ENCODE measurements around the gene KIF4B.

KIF4B gene

GRCh38 chr5:155040984-155041653 lies 27.6 kb downstream of the KIF4B start:
- H3K27ac ChIP-seq (ENCODE audit: low read depth, low read length): no peak overlapping the region
- no peak overlapping the region for H3K4me2 ChIP-seq (ENCODE audit: low read length)
- no peak for TF ChIP-seq EZH2phosphoT487 (IDR thresholded peaks at IDR 0.05; ENCODE audit: borderline replicate concordance, low read length)
- TF ChIP-seq, protein P1, sequence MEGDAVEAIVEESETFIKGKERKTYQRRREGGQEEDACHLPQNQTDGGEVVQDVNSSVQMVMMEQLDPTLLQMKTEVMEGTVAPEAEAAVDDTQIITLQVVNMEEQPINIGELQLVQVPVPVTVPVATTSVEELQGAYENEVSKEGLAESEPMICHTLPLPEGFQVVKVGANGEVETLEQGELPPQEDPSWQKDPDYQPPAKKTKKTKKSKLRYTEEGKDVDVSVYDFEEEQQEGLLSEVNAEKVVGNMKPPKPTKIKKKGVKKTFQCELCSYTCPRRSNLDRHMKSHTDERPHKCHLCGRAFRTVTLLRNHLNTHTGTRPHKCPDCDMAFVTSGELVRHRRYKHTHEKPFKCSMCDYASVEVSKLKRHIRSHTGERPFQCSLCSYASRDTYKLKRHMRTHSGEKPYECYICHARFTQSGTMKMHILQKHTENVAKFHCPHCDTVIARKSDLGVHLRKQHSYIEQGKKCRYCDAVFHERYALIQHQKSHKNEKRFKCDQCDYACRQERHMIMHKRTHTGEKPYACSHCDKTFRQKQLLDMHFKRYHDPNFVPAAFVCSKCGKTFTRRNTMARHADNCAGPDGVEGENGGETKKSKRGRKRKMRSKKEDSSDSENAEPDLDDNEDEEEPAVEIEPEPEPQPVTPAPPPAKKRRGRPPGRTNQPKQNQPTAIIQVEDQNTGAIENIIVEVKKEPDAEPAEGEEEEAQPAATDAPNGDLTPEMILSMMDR (IDR thresholded peaks at IDR 0.05; ENCODE audit: low read depth, low read length, poor library complexity, severe bottlenecking): no peak
- no peaks in the 10 kb centered on the region for H3K79me2 ChIP-seq (ENCODE audit: control insufficient read depth, low read length)
- H3K36me3 ChIP-seq (ENCODE audit: control insufficient read depth, low read length): no peaks in the 10 kb centered on the region
- no peak overlapping the region for H3K4me3 ChIP-seq (ENCODE audit: low read length)
- no peaks in the 10 kb centered on the region for H3F3A ChIP-seq (ENCODE audit: control insufficient read depth, insufficient read depth)
- peaks cover 10% of the 10 kb centered on the region for H3K27me3 ChIP-seq (ENCODE audit: control insufficient read depth, low read length)
- no peaks in the 10 kb centered on the region for H3K4me1 ChIP-seq (ENCODE audit: control insufficient read depth, low read length)
- no peaks in the 10 kb centered on the region for H3K9me3 ChIP-seq (ENCODE audit: control insufficient read depth, insufficient read depth, low read length)
- no peaks in the 10 kb centered on the region for H4K20me1 ChIP-seq (ENCODE audit: control insufficient read depth, insufficient read depth, low read depth, low read length)
- H3K9me2 ChIP-seq (replicated peaks; ENCODE audit: control insufficient read depth, low read length): no peaks in the 10 kb centered on the region

- Histone ChIP-seq H3F3A (ENCODE audit: control insufficient read depth, insufficient read depth) (no peaks in the 10 kb centered on the region), H3K4me1 (ENCODE audit: control insufficient read depth, low read length) (no peaks in the 10 kb centered on the region), H3K9me2 (replicated peaks; ENCODE audit: control insufficient read depth, low read length) (no peaks in the 10 kb centered on the region), H3K27me3 (ENCODE audit: control insufficient read depth, low read length) (peaks cover 13% of the 10 kb centered on the region), H3K27ac (ENCODE audit: low read depth, low read length) (no peak overlapping the region), H3K4me3 (ENCODE audit: low read length) (no peak overlapping the region), H4K20me1 (ENCODE audit: control insufficient read depth, insufficient read depth, low read depth, low read length) (no peaks in the 10 kb centered on the region), H3K4me2 (ENCODE audit: low read length) (no peak overlapping the region), H3K79me2 (ENCODE audit: control insufficient read depth, low read length) (no peaks in the 10 kb centered on the region), H3K9me3 (ENCODE audit: control insufficient read depth, insufficient read depth, low read length) (no peaks in the 10 kb centered on the region), H3K36me3 (ENCODE audit: control insufficient read depth, low read length) (no peaks in the 10 kb centered on the region)
- TF ChIP-seq EZH2phosphoT487 (IDR thresholded peaks at IDR 0.05; ENCODE audit: borderline replicate concordance, low read length): no peak
- TF ChIP-seq, protein P1 (IDR thresholded peaks at IDR 0.05; ENCODE audit: low read depth, low read length, poor library complexity, severe bottlenecking): no peak
Measured at GRCh38 chr5:155044591-155044990, 31.0 kb downstream of the KIF4B start.

DNA sequence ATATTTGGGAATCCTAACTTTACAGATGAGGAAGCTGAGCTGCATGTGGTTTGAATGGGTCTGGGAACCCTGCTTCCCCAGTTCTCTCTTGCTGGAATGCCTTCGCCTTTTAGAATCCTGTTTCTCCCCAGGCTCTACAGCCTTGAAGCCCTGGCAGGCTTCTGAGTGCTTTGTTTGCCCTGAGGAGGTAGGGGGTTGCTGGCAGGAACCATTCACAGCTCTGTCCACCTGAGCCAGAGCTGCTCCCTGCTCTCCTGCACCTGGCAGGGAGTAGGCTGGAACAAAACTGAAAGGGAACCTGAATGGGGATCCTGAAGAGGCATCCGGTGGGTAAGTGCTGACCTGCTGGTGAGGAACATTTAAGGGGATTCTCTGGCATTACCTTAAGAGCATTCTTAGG lies 33.0 kb downstream of the KIF4B start:
- no peaks in the 10 kb centered on the region for H3K9me3 ChIP-seq (ENCODE audit: control insufficient read depth, insufficient read depth, low read length)
- H3K79me2 ChIP-seq (ENCODE audit: control insufficient read depth, low read length): no peaks in the 10 kb centered on the region
- no peaks in the 10 kb centered on the region for H3K36me3 ChIP-seq (ENCODE audit: control insufficient read depth, low read length)
- H3K4me2 ChIP-seq (ENCODE audit: low read length): no peak overlapping the region
- no peak overlapping the region for H3K27ac ChIP-seq (ENCODE audit: low read depth, low read length)
- H3K27me3 ChIP-seq (ENCODE audit: control insufficient read depth, low read length): peaks cover 13% of the 10 kb centered on the region
- no peaks in the 10 kb centered on the region for H3K9me2 ChIP-seq (replicated peaks; ENCODE audit: control insufficient read depth, low read length)
- no peak overlapping the region for H3K4me3 ChIP-seq (ENCODE audit: low read length)
- TF ChIP-seq, protein P1 (IDR thresholded peaks at IDR 0.05; ENCODE audit: low read depth, low read length, poor library complexity, severe bottlenecking): no peak
- TF ChIP-seq EZH2phosphoT487 (IDR thresholded peaks at IDR 0.05; ENCODE audit: borderline replicate concordance, low read length): no peak
- H3K4me1 ChIP-seq (ENCODE audit: control insufficient read depth, low read length): no peaks in the 10 kb centered on the region
- no peaks in the 10 kb centered on the region for H4K20me1 ChIP-seq (ENCODE audit: control insufficient read depth, insufficient read depth, low read depth, low read length)
- no peaks in the 10 kb centered on the region for H3F3A ChIP-seq (ENCODE audit: control insufficient read depth, insufficient read depth)
